ENCODE measurements around the gene LRP4. TPM values are rescaled to one million over a fixed set of nuclear protein-coding genes. Genes with fewer than 3 reads are reported as not detected.

Gene LRP4
- total RNA-seq, 1 experiment from 2014 or later: 11.6 TPM

DNA sequence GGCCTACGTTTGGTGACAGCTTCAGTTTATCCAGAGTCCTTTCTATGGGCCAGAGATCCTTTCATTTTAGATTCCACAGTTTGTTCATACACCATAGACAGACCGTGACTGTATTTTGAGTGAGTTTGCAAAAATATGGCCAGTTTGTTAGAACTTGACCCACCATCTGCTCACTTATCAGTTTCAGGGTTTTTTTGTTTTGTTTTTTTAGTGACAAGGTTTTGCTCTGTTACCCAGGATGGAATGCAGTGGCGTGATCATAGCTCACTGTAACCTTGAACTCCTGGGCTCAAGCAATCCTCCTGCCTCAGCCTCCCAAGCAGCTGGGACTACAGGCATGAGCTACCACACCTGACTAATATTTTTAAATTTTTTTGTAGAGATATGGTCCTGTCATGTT, 63.2 kb downstream of the LRP4 start:
- Histone ChIP-seq H3T11ph (ENCODE audit: low read length) (no peak overlapping the region), H2BK15ac (ENCODE audit: low read depth, low read length) (no peak overlapping the region), H3K79me1 (ENCODE audit: insufficient read depth, low read depth, low read length, poor library complexity, severe bottlenecking) (no peaks in the 10 kb centered on the region), H3K27ac (ENCODE audit: insufficient read length, low read depth, low read length) (no peak overlapping the region), H3K4me1 (ENCODE audit: insufficient read depth, low read length) (no peaks in the 10 kb centered on the region), H2BK12ac (ENCODE audit: insufficient read length, low read depth, low read length) (no peak overlapping the region), H3K23me2 (ENCODE audit: insufficient read length, low read depth, low read length, poor library complexity, severe bottlenecking) (no peaks in the 10 kb centered on the region), H3K79me2 (ENCODE audit: insufficient read depth, low read length) (no peaks in the 10 kb centered on the region), H3K56ac (ENCODE audit: insufficient read length, low read depth, low read length) (no peak overlapping the region), H3K4me2 (ENCODE audit: insufficient read depth, insufficient read length, low read length) (no peak overlapping the region), H3K23ac (ENCODE audit: insufficient read length, low read depth, low read length) (no peak overlapping the region), H2AFZ (ENCODE audit: low read length) (no peak overlapping the region), H3K14ac (ENCODE audit: insufficient read depth, low read length) (no peak overlapping the region), H4K8ac (replicated peaks; ENCODE audit: insufficient read length, low read depth, low read length) (no peak overlapping the region), H3K18ac (ENCODE audit: insufficient read length, low read depth, low read length) (no peak overlapping the region), H2BK5ac (ENCODE audit: insufficient read length, low read length) (no peak overlapping the region), H3K27me3 (ENCODE audit: insufficient read depth, low read length) (no peaks in the 10 kb centered on the region), H3K9me3 (ENCODE audit: control insufficient read depth, low read depth, low read length) (no peaks in the 10 kb centered on the region), H3K4ac (ENCODE audit: low read depth, low read length) (no peak overlapping the region), H3K9ac (ENCODE audit: extremely low read depth, insufficient read length, low read length) (no peak overlapping the region), H2AK5ac (ENCODE audit: insufficient read length, low read length) (no peak overlapping the region), H4K5ac (ENCODE audit: insufficient read length, low read depth, low read length) (no peak overlapping the region), H4K91ac (ENCODE audit: insufficient read length, low read depth, low read length) (no peak overlapping the region), H4K20me1 (ENCODE audit: control insufficient read depth, insufficient read depth, insufficient read length) (no peaks in the 10 kb centered on the region), H2BK120ac (ENCODE audit: low read depth, low read length, poor library complexity, severe bottlenecking) (no peak overlapping the region), H2BK20ac (ENCODE audit: low read depth, low read length, poor library complexity, severe bottlenecking) (no peak overlapping the region)
- H3K36me3 Mint-ChIP-seq (ENCODE audit: insufficient read depth in 1 of 3, low read depth in 3 of 3): peaks cover 13 to 29% (median 23%) of the 10 kb centered on the region in 3 experiments; a peak in 6 of 7 replicates
- peaks cover 5 to 11% of the 10 kb centered on the region in 2 experiments; a peak in 4 of 5 replicates for H3K9me3 Mint-ChIP-seq
- TF ChIP-seq, protein P1, sequence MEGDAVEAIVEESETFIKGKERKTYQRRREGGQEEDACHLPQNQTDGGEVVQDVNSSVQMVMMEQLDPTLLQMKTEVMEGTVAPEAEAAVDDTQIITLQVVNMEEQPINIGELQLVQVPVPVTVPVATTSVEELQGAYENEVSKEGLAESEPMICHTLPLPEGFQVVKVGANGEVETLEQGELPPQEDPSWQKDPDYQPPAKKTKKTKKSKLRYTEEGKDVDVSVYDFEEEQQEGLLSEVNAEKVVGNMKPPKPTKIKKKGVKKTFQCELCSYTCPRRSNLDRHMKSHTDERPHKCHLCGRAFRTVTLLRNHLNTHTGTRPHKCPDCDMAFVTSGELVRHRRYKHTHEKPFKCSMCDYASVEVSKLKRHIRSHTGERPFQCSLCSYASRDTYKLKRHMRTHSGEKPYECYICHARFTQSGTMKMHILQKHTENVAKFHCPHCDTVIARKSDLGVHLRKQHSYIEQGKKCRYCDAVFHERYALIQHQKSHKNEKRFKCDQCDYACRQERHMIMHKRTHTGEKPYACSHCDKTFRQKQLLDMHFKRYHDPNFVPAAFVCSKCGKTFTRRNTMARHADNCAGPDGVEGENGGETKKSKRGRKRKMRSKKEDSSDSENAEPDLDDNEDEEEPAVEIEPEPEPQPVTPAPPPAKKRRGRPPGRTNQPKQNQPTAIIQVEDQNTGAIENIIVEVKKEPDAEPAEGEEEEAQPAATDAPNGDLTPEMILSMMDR (conservative IDR thresholded peaks at IDR 0.05): no peak
- H3K4me3 Mint-ChIP-seq: no peak overlapping the region
- H3K27ac Mint-ChIP-seq: no peak overlapping the region; a peak in 1 of 7 replicates
- DNase-seq: no peak
- WGBS (ENCODE audit: extremely low coverage, insufficient read length, low lambda C conversion rate): no CpG with 5 or more reads among the region's 3 CpGs
- peaks cover 0 to 3% of the 10 kb centered on the region in 2 experiments; a peak in 2 of 4 replicates for H3K4me1 Mint-ChIP-seq
- H3K27me3 Mint-ChIP-seq (ENCODE audit: low read depth): peaks cover 1% of the 10 kb centered on the region; the same call in 1 of the 2 replicates
